BLaER1 (cell line): ENCODE measurements around the gene MT1E.

Experiments used
- H3K27ac ChIP-seq: shearing (Covaris generic); formaldehyde crosslinking; 2 replicates; pipeline ENCODE4 v1.8.1; 2022
- H3K27me3 ChIP-seq: shearing (Covaris generic); formaldehyde crosslinking; 2 replicates; pipeline ENCODE4 v1.8.1; 2022
- H3K36me3 ChIP-seq: shearing (Covaris generic); formaldehyde crosslinking; 2 replicates; pipeline ENCODE4 v1.8.1; 2022
- H3K4me1 ChIP-seq: shearing (Covaris generic); formaldehyde crosslinking; 2 replicates; pipeline ENCODE4 v1.8.1; 2022
- H3K4me2 ChIP-seq: shearing (Covaris generic); formaldehyde crosslinking; 2 replicates; pipeline ENCODE4 v1.8.1; 2022
- H3K4me3 ChIP-seq: shearing (Covaris generic); formaldehyde crosslinking; 2 replicates; pipeline ENCODE4 v1.8.1; 2022
- H3K9ac ChIP-seq: shearing (Covaris generic); formaldehyde crosslinking; 2 replicates; pipeline ENCODE4 v1.8.1; 2022
- H3K9me3 ChIP-seq: shearing (Covaris generic); formaldehyde crosslinking; 2 replicates; pipeline ENCODE4 v1.8.1; 2022
- H4K20me1 ChIP-seq: shearing (Covaris generic); formaldehyde crosslinking; 2 replicates; pipeline ENCODE4 v1.8.1; 2022
- Cebpa-rat ChIP-seq: shearing (Covaris generic); IDR thresholded peaks from 2 replicates; pipeline ENCODE4 v1.8.1; 2022

The MT1E gene

DNA sequence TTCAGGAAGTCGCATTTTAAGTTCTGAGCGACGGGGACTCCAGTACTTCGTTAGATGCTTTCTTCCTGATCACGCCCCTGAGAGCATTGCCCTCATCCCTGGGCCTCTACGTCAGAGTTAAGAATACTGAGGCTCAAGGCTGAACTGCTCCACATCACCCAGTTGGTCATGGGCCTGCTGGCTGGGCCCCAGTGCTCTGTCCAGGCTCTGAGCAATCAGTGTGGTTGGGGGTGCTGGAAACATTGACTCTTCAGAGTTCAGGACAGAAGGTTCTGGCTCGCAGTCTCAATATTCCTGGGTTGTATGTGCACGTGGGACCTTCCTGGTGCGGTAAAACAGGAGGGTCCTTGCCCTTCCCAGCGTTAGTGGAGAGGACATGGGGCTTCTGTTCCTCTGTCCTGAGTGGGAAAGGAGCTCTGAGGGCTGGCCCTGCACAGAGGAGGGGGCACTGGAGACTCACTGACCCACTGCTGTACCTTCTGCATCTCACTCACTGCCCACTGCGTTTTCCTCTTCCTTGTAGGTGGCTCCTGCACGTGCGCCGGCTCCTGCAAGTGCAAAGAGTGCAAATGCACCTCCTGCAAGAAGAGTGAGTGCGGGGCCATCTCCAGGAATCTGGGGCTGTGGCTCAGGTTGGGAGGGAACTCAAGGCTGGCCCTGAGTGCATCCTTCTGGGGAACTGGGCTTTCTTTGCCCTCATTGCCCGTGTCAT lies 518 bp downstream of the MT1E start:
- no peak overlapping the region for H3K27ac ChIP-seq
- H3K27me3 ChIP-seq: peaks cover 86% of the 10 kb centered on the region
- no peak for TF ChIP-seq Cebpa-rat
- no peak overlapping the region for H3K9ac ChIP-seq
- peak overlapping the region; percentile 53; the same call in 1 of the 2 replicates for H3K4me3 ChIP-seq
- peaks cover 11% of the 10 kb centered on the region for H3K4me1 ChIP-seq
- no peaks in the 10 kb centered on the region for H3K36me3 ChIP-seq
- no peaks in the 10 kb centered on the region for H3K9me3 ChIP-seq
- H3K4me2 ChIP-seq: peak overlapping the region; percentile 60
- peaks cover 27% of the 10 kb centered on the region; the same call in 1 of the 2 replicates for H4K20me1 ChIP-seq

DNA sequence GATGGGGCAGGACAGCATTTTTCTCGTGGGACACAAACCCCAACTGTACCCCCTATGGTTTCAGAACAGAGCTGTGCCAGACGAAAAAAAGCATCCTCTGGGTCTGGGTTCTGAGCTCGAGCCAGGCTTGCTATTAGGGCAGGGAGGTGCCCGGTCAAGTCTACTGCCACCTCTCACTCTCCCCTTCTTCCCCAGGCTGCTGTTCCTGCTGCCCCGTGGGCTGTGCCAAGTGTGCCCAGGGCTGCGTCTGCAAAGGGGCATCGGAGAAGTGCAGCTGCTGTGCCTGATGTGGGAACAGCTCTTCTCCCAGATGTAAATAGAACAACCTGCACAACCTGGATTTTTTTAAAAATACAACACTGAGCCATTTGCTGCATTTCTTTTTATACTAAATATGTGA lies 1.1 kb downstream of the MT1E start:
- H4K20me1 ChIP-seq: peaks cover 33% of the 10 kb centered on the region
- no peak overlapping the region for H3K4me2 ChIP-seq
- no peaks in the 10 kb centered on the region for H3K36me3 ChIP-seq
- H3K4me3 ChIP-seq: no peak overlapping the region
- TF ChIP-seq Cebpa-rat: no peak
- H3K27ac ChIP-seq: no peak overlapping the region
- H3K9ac ChIP-seq: no peak overlapping the region
- peaks cover 11% of the 10 kb centered on the region for H3K4me1 ChIP-seq
- H3K27me3 ChIP-seq: peaks cover 86% of the 10 kb centered on the region
- no peaks in the 10 kb centered on the region for H3K9me3 ChIP-seq

DNA sequence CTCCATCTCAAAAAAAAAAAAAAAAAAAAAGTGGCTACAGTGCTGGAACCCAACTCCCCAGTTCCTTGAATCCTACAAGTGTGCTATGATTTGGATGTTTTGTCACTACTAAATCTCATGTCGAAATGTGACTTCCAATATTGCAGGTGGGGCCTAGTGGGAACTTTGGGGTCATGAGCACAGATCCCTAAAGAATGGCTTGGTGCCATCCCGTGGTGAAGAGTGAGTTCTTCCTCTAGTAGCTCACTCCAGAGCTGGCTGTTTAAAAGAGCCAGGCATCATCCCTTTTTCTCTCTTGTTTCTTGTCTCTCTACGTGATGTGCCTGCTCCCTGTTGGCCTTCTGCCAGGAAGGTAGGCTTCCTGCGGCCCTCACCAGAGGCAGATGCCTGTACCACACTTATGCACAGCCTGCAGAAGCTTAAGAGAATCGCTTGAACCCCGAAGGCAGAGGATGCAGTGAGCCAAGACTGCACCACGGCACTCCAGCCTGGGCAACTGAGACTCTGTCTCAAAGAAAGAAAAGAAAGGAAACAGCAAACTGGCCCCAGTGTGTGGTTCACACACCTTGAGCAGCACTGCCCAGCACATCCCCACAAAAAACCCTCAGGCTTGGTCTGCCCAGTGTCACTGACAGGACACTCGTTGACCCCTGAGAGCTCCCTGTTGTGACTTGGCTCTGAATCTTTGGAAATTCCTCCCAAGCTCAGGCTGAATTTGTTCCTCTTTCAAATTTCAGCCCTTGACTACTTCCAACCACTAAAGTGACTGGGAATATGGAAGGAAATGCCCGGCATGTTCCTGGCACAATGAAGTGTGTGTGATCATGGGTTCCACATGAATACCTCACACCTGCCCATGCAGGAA lies 3.1 kb downstream of the MT1E start:
- H3K4me1 ChIP-seq: peaks cover 11% of the 10 kb centered on the region
- H3K27me3 ChIP-seq: peaks cover 98% of the 10 kb centered on the region
- H3K36me3 ChIP-seq: no peaks in the 10 kb centered on the region
- TF ChIP-seq Cebpa-rat: no peak
- no peak overlapping the region for H3K4me2 ChIP-seq
- H3K27ac ChIP-seq: no peak overlapping the region
- H3K9me3 ChIP-seq: no peaks in the 10 kb centered on the region
- H4K20me1 ChIP-seq: peaks cover 53% of the 10 kb centered on the region
- H3K9ac ChIP-seq: no peak overlapping the region
- no peak overlapping the region for H3K4me3 ChIP-seq

DNA sequence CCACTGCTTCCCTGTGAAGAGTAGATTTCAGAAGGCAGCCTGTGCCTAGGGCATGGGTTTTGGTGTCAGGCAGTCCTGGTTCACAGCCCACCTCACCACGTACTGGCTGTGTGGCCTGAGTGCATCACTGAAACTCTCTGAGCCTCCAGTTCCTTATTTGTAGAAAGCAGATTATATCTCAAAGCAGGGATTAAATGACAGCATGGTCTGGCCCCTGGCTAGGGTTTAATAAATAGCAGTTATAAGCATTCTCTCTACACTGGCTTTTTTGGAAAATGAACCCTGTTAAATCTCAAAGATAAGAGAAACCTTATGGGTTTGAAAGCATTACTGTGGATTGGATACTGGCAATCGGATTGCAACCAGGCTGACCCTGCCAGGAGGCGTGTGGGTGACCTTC lies 4.0 kb downstream of the MT1E start:
- Histone ChIP-seq H3K4me3 (no peak overlapping the region), H3K4me1 (peaks cover 11% of the 10 kb centered on the region), H3K4me2 (no peak overlapping the region), H3K9ac (no peak overlapping the region), H4K20me1 (peaks cover 57% of the 10 kb centered on the region), H3K27me3 (peaks cover 100% of the 10 kb centered on the region), H3K27ac (no peak overlapping the region), H3K36me3 (no peaks in the 10 kb centered on the region), H3K9me3 (peaks cover under 1% of the 10 kb centered on the region; the same call in 1 of the 2 replicates)
- TF ChIP-seq Cebpa-rat: no peak

DNA sequence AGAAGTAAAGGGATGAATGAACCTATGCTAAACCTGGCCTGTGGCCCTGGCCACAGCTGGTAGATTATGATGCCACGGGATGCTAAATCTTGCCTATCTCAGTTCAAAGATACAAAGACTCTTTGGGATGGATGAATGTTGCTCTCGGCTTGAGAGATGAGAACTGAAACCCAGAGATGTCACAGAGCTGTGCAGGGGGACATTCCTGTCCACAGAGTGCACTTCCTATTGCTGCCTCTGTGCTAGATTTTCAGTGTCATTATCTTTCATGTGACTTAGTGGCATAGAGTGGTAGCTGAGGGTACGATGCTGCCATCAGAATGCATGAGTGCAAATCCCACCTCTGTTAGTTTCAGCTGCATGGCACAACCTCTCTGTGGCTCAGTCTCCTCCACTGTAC lies 4.6 kb downstream of the MT1E start:
- Histone ChIP-seq H3K36me3 (no peaks in the 10 kb centered on the region), H3K4me3 (no peak overlapping the region), H3K27ac (no peak overlapping the region), H4K20me1 (peaks cover 57% of the 10 kb centered on the region), H3K9me3 (peaks cover 7% of the 10 kb centered on the region), H3K9ac (no peak overlapping the region), H3K27me3 (peaks cover 100% of the 10 kb centered on the region), H3K4me2 (no peak overlapping the region), H3K4me1 (peaks cover 10% of the 10 kb centered on the region)
- no peak for TF ChIP-seq Cebpa-rat

DNA sequence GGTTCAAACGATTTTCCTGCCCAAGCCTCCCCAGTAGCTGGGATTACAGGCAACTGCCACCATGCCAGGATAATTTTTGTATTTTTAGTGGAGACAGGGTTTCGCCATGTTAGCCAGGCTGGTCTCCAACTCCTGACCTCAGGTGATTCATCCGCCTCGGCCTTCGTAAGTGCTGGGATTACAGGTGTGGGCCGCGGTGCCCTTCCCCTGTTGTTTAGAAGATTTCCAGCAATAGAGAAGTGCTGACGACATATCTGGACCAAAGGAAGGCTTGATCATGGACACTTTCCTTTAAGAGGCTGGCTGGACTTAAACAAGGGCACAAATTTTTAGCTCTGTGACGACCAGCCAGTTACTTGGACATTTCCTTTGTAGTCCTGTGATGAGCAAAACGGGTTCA lies 5.6 kb downstream of the MT1E start:
- H3K4me3 ChIP-seq: no peak overlapping the region
- H3K27me3 ChIP-seq: peaks cover 100% of the 10 kb centered on the region
- H3K27ac ChIP-seq: no peak overlapping the region
- no peaks in the 10 kb centered on the region for H3K4me1 ChIP-seq
- no peaks in the 10 kb centered on the region for H3K36me3 ChIP-seq
- H3K4me2 ChIP-seq: no peak overlapping the region
- H3K9ac ChIP-seq: no peak overlapping the region
- H3K9me3 ChIP-seq: peaks cover 16% of the 10 kb centered on the region
- no peak for TF ChIP-seq Cebpa-rat
- H4K20me1 ChIP-seq: peaks cover 57% of the 10 kb centered on the region

DNA sequence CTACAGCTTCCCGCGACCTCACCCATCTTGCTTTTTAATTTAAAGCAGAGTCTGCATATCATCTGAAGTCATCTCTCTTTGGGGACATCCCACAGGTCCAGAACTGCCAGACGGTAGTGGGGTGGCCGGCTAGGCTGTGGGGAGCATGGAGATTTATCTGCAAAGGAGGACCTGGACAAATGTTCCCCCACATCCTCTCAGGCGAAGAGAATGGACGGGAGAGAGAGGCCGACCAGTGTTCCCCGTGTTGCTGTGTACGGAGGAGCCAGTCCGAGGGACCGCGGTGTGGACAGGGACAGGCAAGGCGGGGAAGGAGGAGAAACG lies 6.2 kb downstream of the MT1E start:
- H3K9ac ChIP-seq: no peak overlapping the region
- H4K20me1 ChIP-seq: peaks cover 57% of the 10 kb centered on the region
- no peaks in the 10 kb centered on the region for H3K4me1 ChIP-seq
- no peak overlapping the region for H3K27ac ChIP-seq
- no peak for TF ChIP-seq Cebpa-rat
- H3K9me3 ChIP-seq: peaks cover 16% of the 10 kb centered on the region
- H3K36me3 ChIP-seq: no peaks in the 10 kb centered on the region
- no peak overlapping the region for H3K4me3 ChIP-seq
- peaks cover 100% of the 10 kb centered on the region for H3K27me3 ChIP-seq
- H3K4me2 ChIP-seq: no peak overlapping the region

DNA sequence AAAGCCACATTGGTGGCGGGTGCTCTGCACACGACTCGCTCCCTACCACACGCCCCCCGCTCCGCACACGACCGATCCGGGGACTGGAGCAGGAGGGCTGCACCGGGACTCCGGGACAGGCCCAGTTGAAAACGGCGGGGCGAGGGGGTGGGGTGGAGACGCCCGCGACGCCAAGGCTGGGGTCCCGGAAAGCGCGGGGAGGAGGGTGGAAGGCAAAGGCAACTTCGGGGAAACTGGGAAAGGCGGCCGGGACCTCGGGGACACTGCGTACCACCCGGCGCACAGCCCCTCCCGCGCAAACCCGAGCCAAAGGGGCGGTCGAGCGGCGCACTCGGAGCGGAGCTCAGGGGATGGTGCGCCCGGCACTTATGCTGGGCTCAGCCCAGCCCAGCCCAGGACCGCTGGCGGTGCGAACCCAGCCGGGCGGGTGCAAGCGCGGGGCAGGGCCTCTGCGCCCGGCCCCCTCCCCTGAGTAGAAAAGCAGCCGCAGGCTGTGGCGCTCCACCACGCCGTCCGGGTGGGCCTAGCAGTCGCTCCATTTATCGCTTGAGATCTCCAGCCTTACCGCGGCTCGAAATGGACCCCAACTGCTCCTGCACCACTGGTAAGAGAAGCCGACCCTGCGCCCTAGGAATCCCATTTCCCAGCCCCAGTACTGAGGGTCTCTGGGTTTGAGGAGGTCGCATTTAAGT lies 6.7 kb downstream of the MT1E start, which contains the start of gene MT1M:
MT1M (plus strand) TSS at position 504 of the 692 bp plus-strand sequence; CDS start at position 577, 73 bp downstream.
- TF ChIP-seq Cebpa-rat: no peak
- H3K4me1 ChIP-seq: no peaks in the 10 kb centered on the region
- H3K27ac ChIP-seq: no peak within 1 kb of the TSS
- no peak within 1 kb of the TSS for H3K9ac ChIP-seq
- no peaks in the 10 kb centered on the region for H3K36me3 ChIP-seq
- no peak within 1 kb of the TSS for H3K4me2 ChIP-seq
- peaks cover 100% of the 10 kb centered on the region for H3K27me3 ChIP-seq
- peaks cover 16% of the 10 kb centered on the region for H3K9me3 ChIP-seq
- peaks cover 61% of the 10 kb centered on the region for H4K20me1 ChIP-seq
- no peak within 1 kb of the TSS for H3K4me3 ChIP-seq

DNA sequence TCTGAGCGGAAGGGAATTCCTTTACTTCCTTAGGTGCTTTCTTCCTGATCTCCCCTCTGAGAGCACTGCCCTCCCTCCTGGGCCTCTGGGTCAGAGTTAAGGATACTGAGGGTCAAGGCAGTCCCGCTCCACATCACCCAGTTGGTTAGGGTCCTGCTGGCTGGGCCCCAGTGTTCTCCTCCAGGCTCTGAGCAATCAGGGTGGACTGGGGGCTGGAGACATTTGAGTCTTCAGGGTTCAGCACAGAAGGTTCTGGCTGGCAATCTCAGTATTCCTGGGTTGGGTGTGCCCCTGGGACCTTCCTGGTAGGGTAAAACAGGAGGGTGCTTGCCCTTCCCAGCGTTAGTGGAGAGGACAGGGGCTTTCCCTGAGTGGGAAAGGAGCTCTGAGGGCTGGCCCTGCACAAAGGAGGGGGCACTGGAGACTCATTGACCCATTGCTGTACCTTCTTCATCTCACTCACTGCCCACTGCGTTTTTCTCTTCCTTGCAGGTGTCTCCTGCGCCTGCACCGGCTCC lies 7.3 kb downstream of the MT1E start:
- no peak overlapping the region for H3K27ac ChIP-seq
- peaks cover 67% of the 10 kb centered on the region for H4K20me1 ChIP-seq
- H3K27me3 ChIP-seq: peaks cover 100% of the 10 kb centered on the region
- H3K4me2 ChIP-seq: no peak overlapping the region
- no peak overlapping the region for H3K4me3 ChIP-seq
- TF ChIP-seq Cebpa-rat: no peak
- H3K36me3 ChIP-seq: no peaks in the 10 kb centered on the region
- H3K9ac ChIP-seq: no peak overlapping the region
- H3K4me1 ChIP-seq: no peaks in the 10 kb centered on the region
- peaks cover 22% of the 10 kb centered on the region for H3K9me3 ChIP-seq
